Endothelial cell of umbilical vein (primary cell): ENCODE results near the gene OGFRL1. TPM values are rescaled to one million over a fixed set of nuclear protein-coding genes. Genes with fewer than 3 reads are reported as not detected.

ENCODE experiments used
- BruUV-seq: library from RNA; stranded (reverse); fragments of 400-500 nt; replicated peaks from 2 replicates; lab custom pipeline; 2021; lab: Mats Ljungman, UMichigan
- CTCF ChIA-PET: fragments of 300-600, 350-600 bp; sonication (Branson Sonifier 250); formaldehyde crosslinking; loops from one replicate; lab custom pipeline; 2021; ENCODE audit warnings: antibody characterized with exemption, inconsistent platforms; lab: Charles Lee
- POLR2A ChIA-PET: fragments of 300-600, 350-600 bp; sonication (Branson Sonifier 250); formaldehyde crosslinking; loops from one replicate; lab custom pipeline; 2021; ENCODE audit warnings: antibody characterized with exemption, inconsistent platforms; lab: Charles Lee
- DNase-seq: peaks from one replicate; pipeline ENCODE4 v3.0.0-alpha.2; 2011; ENCODE audit warnings: low read depth, low spot score
- FAIRE-seq: peaks from 2 replicates; lab custom pipeline; 2011; peaks lifted over from hg19 to GRCh38; lab: Jason Lieb, UNC
- H2AFZ ChIP-seq: 2 replicates; pipeline ENCODE4 v1.6.0; 2012; ENCODE audit warnings: low read depth, low read length, control low read depth, inconsistent platforms
- H3K27ac ChIP-seq: 2 replicates; pipeline ENCODE4 v1.5.1; 2011; ENCODE audit warnings: low read depth, mild to moderate bottlenecking, control low read depth, low read length, moderate library complexity; ENCODE audit not compliant: insufficient read depth
- H3K27me3 ChIP-seq, 2 experiments: 2 replicates each; pipeline versions ENCODE4 v1.6.0 to v1.6.1; 2011; ENCODE audit warnings: low read length in 2 of 2, mixed read lengths in 1 of 2; ENCODE audit not compliant: control insufficient read depth in 2 of 2, insufficient read depth in 2 of 2
- H3K36me3 ChIP-seq, 2 experiments: 2 replicates in 1 of 2; 3 replicates in 1 of 2; pipeline ENCODE4 v1.5.1; 2011; ENCODE audit warnings: low read length in 2 of 2, mild to moderate bottlenecking in 1 of 2, moderate library complexity in 1 of 2; ENCODE audit not compliant: control insufficient read depth in 2 of 2, insufficient read depth in 2 of 2; ENCODE audit errors: extremely low read depth in 1 of 2
- H3K4me1 ChIP-seq: 3 replicates; pipeline ENCODE4 v1.5.1; 2011; ENCODE audit warnings: mild to moderate bottlenecking, low read length; ENCODE audit not compliant: control insufficient read depth, insufficient read depth; ENCODE audit errors: extremely low read depth
- H3K4me2 ChIP-seq: 2 replicates; pipeline ENCODE4 v1.6.1; 2011; ENCODE audit warnings: low read length, control low read depth, mixed read lengths; ENCODE audit not compliant: insufficient read depth
- H3K4me3 ChIP-seq, 3 experiments: fragments of 200-600 bp in 1 of 3; sonication (generic), shearing (Covaris generic) in 1 of 3; replicated peaks in 1 of 3; 2 replicates each; pipeline ENCODE4 v1.5.1; 2011 to 2016; ENCODE audit warnings: control low read depth in 3 of 3, low read length in 3 of 3, mild to moderate bottlenecking in 2 of 3, inconsistent platforms in 1 of 3, low read depth in 1 of 3, moderate library complexity in 1 of 3; ENCODE audit not compliant: insufficient read depth in 1 of 3
- H3K79me2 ChIP-seq: 2 replicates; pipeline ENCODE4 v1.6.0; 2012; ENCODE audit warnings: low read length, inconsistent platforms; ENCODE audit not compliant: control insufficient read depth, insufficient read depth
- H3K9ac ChIP-seq: replicated peaks from 2 replicates; pipeline ENCODE3; 2011; ENCODE audit warnings: low read length, control low read depth; ENCODE audit not compliant: insufficient read depth; ENCODE audit errors: extremely low read depth
- H3K9me1 ChIP-seq: replicated peaks from 3 replicates; pipeline ENCODE4 v1.6.0; 2011; ENCODE audit warnings: mild to moderate bottlenecking, low read length; ENCODE audit not compliant: control insufficient read depth, insufficient read depth; ENCODE audit errors: extremely low read depth
- H3K9me3 ChIP-seq: replicated peaks from 2 replicates; pipeline ENCODE4 v1.5.1; 2012; ENCODE audit warnings: low read length, inconsistent platforms; ENCODE audit not compliant: control insufficient read depth, insufficient read depth
- H4K20me1 ChIP-seq: replicated peaks from 2 replicates; pipeline ENCODE3; 2011; ENCODE audit warnings: mild to moderate bottlenecking, low read length; ENCODE audit not compliant: control insufficient read depth, insufficient read depth; ENCODE audit errors: extremely low read depth
- EZH2 ChIP-seq: IDR thresholded peaks from 2 replicates; pipeline ENCODE4 v1.6.1; 2012; ENCODE audit warnings: borderline replicate concordance, low read depth, mild to moderate bottlenecking, moderate library complexity, low read length, inconsistent platforms; ENCODE audit not compliant: severe bottlenecking
- FOS ChIP-seq: IDR thresholded peaks from 2 replicates; pipeline ENCODE4 v1.6.1; 2011; ENCODE audit warnings: mild to moderate bottlenecking, low read length, moderate library complexity, borderline replicate concordance; ENCODE audit not compliant: insufficient read depth
- GATA2 ChIP-seq: IDR thresholded peaks from 2 replicates; pipeline ENCODE4 v1.7.0; 2011; ENCODE audit warnings: low read depth, mild to moderate bottlenecking, moderate library complexity, mixed read lengths, low read length; ENCODE audit not compliant: insufficient read length, insufficient read depth
- JUN ChIP-seq: IDR thresholded peaks from 2 replicates; pipeline ENCODE4 v1.6.1; 2011; ENCODE audit warnings: borderline replicate concordance, low read depth; ENCODE audit not compliant: insufficient read length, insufficient read depth
- MYC ChIP-seq: IDR thresholded peaks from one replicate; pipeline ENCODE4 v1.6.1; 2011; ENCODE audit warnings: mild to moderate bottlenecking, low read depth, low read length
- POLR2A ChIP-seq: IDR thresholded peaks from 2 replicates; pipeline ENCODE4 v1.6.1; 2012; ENCODE audit warnings: low read depth, mild to moderate bottlenecking, control low read depth, low read length
- POLR2AphosphoS5 ChIP-seq: IDR thresholded peaks from 2 replicates; pipeline ENCODE4 v1.6.1; 2012; ENCODE audit warnings: low read depth, mild to moderate bottlenecking, control low read depth, low read length, moderate library complexity; ENCODE audit not compliant: insufficient read depth
- dilution Hi-C: fragments of 300-500 bp; cut with MboI; formaldehyde crosslinking; loops from one replicate; pipeline ENCODE4 v1.15.0; 2019; ENCODE audit warnings: low sequenced_read_pairs; ENCODE audit not compliant: extremely low pct_ligation_motif_present
- intact Hi-C: fragments of 100-400 bp; cut with micrococcal nuclease; formaldehyde crosslinking; loops from one replicate; pipeline ENCODE4 v1.10.0; 2022
- polyA plus RNA-seq, 4 experiments: library from polyadenylated mRNA; depleted of rRNA in 3 of 4; stranded (reverse) in 3 of 4; unstranded in 1 of 4; fragments of >200 nt; gene quantifications; 2 replicates each; pipeline versions ENCODE4 v1.2.1 to v1.2.3, GENCODE V29; 2011 to 2012; ENCODE audit warnings: missing spikeins in 1 of 4
- total RNA-seq: library from RNA; stranded (reverse); gene quantifications from 2 replicates; pipeline ENCODE4 v1.2.3, GENCODE V29; 2021
- TF ChIP-seq, protein P1 (sequence below): IDR thresholded peaks from 2 replicates; pipeline ENCODE4 v1.6.1; 2011; ENCODE audit not compliant: insufficient read depth, insufficient read length
- TF ChIP-seq, protein P2 (sequence below), 2 donors: IDR thresholded peaks; 1 replicate in 1 of 2; 2 replicates in 1 of 2; pipeline ENCODE4 v1.5.1; 2011; ENCODE audit warnings: low read length in 2 of 2, mild to moderate bottlenecking in 2 of 2, moderate library complexity in 2 of 2, control low read depth in 1 of 2, inconsistent platforms in 1 of 2, low read depth in 1 of 2; ENCODE audit not compliant: insufficient read depth in 1 of 2; ENCODE audit errors: extremely low read depth in 1 of 2

Gene OGFRL1
- total and polyA plus RNA-seq, 2 donors (not counting 3 experiments of a cell fraction or from before 2014, with no cell fraction given): 3.4 to 19.4 TPM

DNA sequence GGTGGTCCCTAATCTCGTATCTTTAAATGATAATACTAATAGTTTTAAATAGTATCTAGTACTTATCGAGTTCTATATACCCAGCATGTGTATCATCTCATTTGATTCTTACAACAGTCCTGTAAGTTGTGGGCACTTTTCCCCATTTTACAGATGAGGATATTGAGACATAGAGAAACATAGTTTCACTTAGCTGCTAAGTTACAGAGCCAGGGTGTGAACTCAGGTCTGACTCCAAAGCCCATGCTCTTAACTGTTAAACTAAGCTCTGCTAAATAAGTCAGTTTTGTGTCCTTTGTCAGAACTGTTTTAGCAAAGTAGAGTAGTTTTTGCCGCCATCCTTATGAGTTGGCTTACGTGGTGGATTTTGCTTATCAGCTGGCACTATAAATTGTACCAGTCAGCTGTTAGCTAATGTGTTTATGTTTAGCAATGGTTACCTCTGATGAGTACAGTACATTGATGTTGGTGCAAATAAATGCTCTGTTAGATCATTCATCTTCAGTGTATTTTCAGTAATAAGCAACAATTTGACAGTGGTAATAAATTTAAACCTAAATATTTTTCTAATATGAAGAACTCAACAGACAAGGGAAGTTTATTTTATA lies 12.1 kb downstream of the OGFRL1 start:
- Histone ChIP-seq H3K4me1 (no peaks in the 10 kb centered on the region), H2AFZ (no peak overlapping the region), H3K9ac (no peak overlapping the region), H3K27me3 (no peaks in the 10 kb centered on the region), H3K4me2 (no peak overlapping the region), H3K79me2 (no peaks in the 10 kb centered on the region), H4K20me1 (no peaks in the 10 kb centered on the region), H3K27ac (no peak overlapping the region), H3K9me1 (no peaks in the 10 kb centered on the region), H3K36me3 (peaks cover 0 to 11% of the 10 kb centered on the region in 2 experiments), H3K9me3 (no peaks in the 10 kb centered on the region), H3K4me3 (no peak overlapping the region)
- CTCF ChIA-PET: interaction anchor here (0.9 to 2.6 kb wide), 3 partner anchors 12 to 110 kb away, joined by 3 to 8 read pairs (median 4); partner anchors contain the start of gene OGFRL1
- no TSS peak for BruUV-seq
- no peak for DNase-seq
- intact Hi-C loops (no loop called here), dilution Hi-C loops (no loop called here)
- POLR2A ChIA-PET: no interaction called here
- FAIRE-seq: no peak
- TF ChIP-seq, protein P1, sequence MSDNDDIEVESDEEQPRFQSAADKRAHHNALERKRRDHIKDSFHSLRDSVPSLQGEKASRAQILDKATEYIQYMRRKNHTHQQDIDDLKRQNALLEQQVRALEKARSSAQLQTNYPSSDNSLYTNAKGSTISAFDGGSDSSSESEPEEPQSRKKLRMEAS: no peak
- TF ChIP-seq JUN (no peak), EZH2 (no peak), POLR2A (no peak), POLR2AphosphoS5 (no peak), FOS (no peak), MYC (no peak), GATA2 (no peak)
- TF ChIP-seq, protein P2, sequence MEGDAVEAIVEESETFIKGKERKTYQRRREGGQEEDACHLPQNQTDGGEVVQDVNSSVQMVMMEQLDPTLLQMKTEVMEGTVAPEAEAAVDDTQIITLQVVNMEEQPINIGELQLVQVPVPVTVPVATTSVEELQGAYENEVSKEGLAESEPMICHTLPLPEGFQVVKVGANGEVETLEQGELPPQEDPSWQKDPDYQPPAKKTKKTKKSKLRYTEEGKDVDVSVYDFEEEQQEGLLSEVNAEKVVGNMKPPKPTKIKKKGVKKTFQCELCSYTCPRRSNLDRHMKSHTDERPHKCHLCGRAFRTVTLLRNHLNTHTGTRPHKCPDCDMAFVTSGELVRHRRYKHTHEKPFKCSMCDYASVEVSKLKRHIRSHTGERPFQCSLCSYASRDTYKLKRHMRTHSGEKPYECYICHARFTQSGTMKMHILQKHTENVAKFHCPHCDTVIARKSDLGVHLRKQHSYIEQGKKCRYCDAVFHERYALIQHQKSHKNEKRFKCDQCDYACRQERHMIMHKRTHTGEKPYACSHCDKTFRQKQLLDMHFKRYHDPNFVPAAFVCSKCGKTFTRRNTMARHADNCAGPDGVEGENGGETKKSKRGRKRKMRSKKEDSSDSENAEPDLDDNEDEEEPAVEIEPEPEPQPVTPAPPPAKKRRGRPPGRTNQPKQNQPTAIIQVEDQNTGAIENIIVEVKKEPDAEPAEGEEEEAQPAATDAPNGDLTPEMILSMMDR (IDR thresholded peaks at IDR 0.05; ENCODE audit: extremely low read depth in 1 of 2, insufficient read depth in 1 of 2, low read depth in 1 of 2, low read length in 2 of 2): no peak
